HG03575 (cell line): ENCODE results near the gene ZSCAN9.

Experiments used
- ATAC-seq: cut with Tn5 transposase; IDR thresholded peaks from one replicate; pipeline ENCODE4 v1.9.1; 2021; ENCODE audit not compliant: unreplicated experiment, insufficient number of reproducible peaks, low FRiP score; ENCODE audit errors: extremely low read depth

Gene ZSCAN9

GRCh38 chr6:28225056-28225834 lies at the start of gene ZSCAN9:
Gene ZSCAN9, plus strand, starts transcription at chr6:28225275. Its CDS starts 1,810 bp downstream, at chr6:28227085.
- no peak for ATAC-seq

- ATAC-seq: no peak
Measured at GRCh38 chr6:28176373-28176772, 48.7 kb upstream of the ZSCAN9 start.

- ATAC-seq: no peak
Measured at GRCh38 chr6:28182255-28182654, 42.8 kb upstream of the ZSCAN9 start.

GRCh38 chr6:28188111-28188979 lies 36.7 kb upstream of the ZSCAN9 start:
- ATAC-seq: no peak

GRCh38 chr6:28200020-28200419 lies 25.1 kb upstream of the ZSCAN9 start:
- no peak for ATAC-seq

GRCh38 chr6:28203201-28203600 lies 21.9 kb upstream of the ZSCAN9 start:
- ATAC-seq: no peak

- ATAC-seq: no peak
Measured at GRCh38 chr6:28205879-28206278, 19.2 kb upstream of the ZSCAN9 start.

- no peak for ATAC-seq
Measured at GRCh38 chr6:28206527-28206926, 18.5 kb upstream of the ZSCAN9 start.

- no peak for ATAC-seq
Measured at GRCh38 chr6:28206928-28207509, 18.1 kb upstream of the ZSCAN9 start.

- ATAC-seq: no peak
Measured at GRCh38 chr6:28207510-28208110, 17.5 kb upstream of the ZSCAN9 start.

GRCh38 chr6:28208111-28208659 lies 16.9 kb upstream of the ZSCAN9 start:
- no peak for ATAC-seq

- no peak for ATAC-seq
Measured at GRCh38 chr6:28209753-28210535, 15.1 kb upstream of the ZSCAN9 start.

GRCh38 chr6:28211840-28212509 lies 13.1 kb upstream of the ZSCAN9 start:
- ATAC-seq: no peak

GRCh38 chr6:28212510-28213212 lies 12.4 kb upstream of the ZSCAN9 start:
- no peak for ATAC-seq

GRCh38 chr6:28213213-28213523 lies 11.9 kb upstream of the ZSCAN9 start:
- no peak for ATAC-seq

GRCh38 chr6:28215425-28215824 lies 9.7 kb upstream of the ZSCAN9 start:
- no peak for ATAC-seq

GRCh38 chr6:28217890-28218289 lies 7.2 kb upstream of the ZSCAN9 start:
- ATAC-seq: no peak
